ENCODE data around the gene BUB1B.

The BUB1B gene

DNA sequence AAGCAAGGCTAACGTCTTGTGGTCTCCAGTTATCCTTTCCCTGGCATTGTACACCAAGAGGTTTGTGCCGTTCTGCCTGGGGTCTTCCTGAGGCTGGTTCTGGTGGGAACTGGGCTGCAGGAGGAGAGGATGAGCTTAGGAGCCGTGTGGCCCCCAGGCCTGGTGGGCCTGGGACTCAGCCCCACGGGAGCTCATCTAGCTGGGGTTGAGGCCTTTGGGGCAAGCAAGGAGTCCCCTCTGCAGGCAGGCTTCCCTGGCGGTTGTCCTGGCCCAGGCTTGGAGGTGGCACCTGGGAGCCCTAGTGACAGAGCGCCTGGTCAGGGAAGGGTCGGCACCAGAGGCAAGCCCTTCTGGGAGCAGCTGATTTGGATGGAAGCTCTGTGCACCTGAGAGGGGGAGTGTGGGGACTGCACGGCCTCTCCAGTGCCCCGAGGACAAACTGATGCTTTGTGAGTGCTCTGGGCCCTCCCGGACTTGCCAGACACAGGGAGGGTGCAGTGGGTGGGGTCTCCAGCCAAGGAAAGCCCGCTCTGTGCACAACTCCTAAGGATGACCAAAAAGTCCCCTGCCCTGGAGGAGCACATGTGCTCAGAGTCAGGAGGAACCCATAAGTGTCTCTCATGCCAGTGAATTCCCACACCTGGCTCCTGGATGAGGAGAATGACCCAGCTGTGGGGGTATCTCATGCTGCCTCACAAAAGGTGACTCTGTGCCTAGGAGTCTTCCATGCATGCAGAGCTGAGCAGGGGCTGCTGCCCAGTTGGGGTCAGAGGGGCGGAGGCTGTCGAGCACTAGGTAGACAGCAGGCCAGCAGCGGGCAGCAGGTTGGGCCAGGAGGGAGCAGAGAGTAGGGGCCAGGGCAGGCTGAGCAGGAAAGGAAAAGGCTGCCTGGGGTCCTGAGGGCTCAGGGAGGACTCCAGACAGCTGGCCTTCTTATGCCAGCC is 80.7 kb downstream of the BUB1B start:
- no peak for DNase-seq

DNA sequence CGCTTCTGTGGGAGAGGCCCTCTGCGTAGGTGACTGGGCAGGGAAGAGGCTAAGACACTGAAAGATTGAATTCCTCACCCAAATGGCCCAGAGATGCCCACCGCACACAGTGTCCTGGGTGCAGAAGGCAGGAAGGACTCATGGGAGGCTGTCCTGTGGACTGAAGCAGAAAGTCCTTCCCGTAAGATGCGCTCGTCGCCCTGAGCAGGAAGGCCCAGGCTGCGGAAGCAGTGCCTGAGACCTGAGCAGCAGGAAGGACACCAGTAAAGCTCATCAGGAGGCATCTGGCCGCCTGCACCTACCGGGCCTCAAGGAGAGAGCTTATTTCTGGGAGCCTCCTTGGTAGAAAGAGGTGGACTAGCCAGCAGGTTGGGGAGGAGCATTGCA is 81.3 kb downstream of the BUB1B start:
- no peak for DNase-seq

DNA sequence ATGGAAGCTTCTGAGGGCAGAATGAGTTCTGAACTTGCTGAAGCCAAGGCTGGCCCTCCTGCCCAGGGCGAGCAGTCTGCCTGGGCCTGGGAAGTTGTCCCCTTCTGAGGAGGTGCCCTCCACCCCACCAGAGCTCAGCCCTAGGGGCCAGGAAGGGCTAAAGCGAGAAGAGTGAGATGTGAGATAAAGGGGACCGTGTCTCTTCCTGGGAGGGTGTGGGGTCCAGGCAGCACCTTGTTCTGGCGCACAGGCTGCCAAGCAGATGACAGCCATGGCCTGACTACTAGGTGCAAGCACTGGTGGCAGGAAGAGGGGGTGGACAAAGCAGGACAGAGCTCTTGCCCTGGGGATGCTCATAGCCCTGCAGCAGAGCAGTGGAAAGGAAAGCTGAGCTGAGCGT is 81.7 kb downstream of the BUB1B start:
- no peak for DNase-seq

DNA sequence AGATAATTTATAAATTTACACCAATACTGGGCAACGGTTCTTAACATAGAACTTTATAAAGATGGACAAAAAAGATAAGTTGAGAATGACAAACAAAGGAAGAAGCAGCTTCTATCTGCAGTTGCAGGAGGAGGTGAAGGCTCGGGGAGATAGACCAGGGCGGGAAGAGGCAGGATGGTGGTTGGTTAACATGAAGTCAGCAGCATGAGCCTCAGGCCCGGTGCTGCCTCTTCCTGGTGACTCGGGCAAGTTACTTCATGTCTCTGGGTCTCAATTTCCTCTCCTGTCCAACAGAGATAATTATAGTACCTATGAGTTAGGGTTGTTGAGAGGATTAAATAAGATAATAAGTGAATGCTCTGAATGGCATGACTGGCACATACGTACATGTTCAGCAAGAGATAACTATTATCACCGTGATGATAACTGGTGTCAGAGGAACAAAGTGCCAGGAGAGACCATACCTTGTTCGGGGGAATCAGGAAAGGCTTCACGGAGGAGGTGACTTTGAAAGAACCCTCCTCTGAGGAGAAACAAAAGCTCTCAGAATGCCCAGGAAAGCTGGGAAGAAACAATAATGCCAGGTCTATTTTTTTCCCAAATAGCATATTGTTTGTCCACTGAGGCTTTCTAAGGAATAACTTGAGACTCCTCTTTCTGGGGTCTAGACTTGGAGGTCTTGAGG is 82.4 kb downstream of the BUB1B start:
- no peak for DNase-seq

DNA sequence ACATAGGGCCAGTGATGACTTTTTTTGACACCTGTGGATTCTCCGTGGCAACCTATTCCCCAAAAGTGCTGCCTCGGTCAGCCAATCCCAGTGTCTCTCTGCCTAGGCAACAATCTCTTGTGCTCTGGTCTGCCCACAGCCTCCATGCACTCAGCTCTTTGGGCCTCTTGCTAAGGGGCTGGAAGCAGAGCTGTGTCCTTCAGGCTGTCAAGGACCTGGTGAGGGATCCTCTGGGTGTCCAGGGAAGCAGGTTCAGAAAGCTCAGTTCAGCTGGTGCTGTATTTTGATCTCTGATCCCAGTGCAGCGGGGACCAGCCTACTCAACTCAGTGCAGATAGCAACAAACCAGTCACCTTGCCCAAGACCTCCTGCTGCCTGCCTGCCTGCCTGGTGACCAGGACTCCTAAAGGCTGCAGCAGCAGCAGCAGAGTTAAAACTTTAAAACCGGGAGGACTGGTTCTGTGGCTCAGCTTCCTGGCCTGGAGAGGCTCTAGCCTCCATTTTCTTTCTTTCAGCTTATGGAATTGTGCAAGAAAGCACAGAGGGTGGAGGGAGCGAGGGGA is 84.2 kb downstream of the BUB1B start:
- no peak for DNase-seq

DNA sequence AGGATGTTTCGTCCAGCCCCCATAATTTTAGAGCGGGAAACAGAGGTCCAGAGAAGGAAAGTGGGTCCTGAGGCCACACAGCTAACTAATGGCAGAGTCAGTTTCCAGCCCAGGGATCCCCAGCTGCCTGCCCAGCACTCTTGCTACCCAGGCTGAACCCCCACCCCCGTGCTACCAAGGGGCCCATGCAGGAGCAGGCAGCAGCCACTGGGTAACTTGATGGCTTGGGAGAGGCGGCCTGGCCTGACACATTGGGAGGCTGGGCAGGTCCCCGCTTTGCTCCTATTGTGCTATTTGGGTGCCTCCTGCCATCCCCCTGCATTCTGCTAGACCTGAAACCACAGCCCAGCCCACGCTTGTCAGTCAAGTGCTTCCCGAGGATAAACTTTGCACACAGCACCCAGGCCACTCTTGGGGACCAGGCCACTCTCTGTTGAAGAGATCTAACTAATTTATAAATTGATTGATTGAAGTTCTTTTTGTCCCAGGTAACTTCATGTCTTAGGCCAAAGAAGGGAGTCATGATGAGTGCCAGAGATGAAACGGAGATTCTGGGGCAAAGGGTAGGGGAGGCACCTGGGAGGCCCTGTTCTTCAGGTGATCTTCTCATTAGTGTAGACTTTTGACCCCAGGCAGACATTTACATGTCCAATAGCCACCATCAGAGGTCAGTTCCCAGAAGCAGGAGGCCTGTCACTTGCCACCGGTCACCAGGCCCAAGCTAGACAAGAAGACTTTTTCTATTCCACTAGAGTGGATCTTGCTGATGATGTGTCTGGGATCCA is 85.0 kb downstream of the BUB1B start:
- DNase-seq = no peak

DNA sequence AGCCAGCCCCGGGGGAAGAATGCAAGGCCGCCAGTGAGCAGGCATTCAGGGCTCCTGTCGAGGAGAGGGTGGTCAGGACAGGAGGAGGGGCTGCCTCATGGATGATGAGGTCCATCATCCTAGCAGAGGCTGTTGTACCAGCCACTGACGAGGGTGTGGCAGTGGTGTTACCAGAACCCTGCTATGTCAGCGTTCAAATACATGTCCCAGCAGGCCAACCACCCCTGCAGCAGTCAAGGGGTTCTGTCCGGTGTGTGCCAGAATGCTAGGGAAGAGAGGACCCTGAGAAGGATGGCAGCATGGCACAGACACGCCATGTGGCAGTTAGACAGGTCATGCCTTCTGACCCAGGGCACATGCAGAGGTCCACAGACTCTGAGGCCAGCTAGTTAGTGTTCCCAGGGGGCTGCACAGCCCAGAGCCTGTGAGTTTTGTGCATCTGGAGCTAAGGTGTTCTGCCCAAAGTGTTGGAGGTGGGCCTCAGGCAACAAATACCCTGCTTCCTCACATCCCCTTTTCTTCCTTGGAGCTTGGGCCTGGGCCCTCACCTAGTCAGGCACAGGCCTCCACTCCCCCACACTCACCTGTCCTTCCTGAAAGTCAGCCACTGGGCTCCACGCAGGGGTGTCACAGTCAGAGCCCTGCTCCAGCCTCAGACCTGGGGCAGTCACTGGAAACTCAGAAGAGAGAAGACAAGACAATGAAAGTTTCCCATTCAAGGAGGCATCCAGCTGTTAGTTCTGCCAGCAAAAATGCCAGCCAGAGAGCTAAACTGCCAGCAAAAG is 85.8 kb downstream of the BUB1B start:
- no peak for DNase-seq

DNA sequence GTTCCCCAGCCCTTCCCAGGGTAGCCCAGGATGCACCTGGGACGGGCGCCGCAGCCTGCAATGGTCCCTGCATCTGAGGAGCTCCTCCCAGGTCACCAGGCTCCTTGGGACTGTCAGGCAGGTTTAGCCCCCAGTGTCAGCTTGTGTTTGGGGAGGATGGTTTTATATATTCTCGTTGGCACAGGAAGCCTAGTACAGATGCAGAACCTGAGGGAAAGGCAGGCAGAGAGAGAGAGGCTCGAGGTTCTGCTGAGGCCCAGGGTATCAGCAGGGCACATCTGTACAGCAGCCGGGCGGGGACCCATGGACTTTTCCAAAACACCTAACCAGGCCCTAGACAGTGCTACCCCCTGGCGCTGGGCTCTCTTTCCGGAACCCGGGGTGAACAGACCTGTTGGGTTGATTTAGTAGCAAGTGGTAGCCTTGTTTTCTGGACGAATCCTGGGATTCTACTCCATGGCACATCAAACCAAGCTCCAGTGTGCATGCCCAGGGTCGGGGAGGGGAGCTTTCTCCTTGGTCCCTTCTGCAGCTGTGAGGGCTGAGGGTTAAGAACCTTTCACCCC is 86.6 kb downstream of the BUB1B start:
- no peak for DNase-seq

DNA sequence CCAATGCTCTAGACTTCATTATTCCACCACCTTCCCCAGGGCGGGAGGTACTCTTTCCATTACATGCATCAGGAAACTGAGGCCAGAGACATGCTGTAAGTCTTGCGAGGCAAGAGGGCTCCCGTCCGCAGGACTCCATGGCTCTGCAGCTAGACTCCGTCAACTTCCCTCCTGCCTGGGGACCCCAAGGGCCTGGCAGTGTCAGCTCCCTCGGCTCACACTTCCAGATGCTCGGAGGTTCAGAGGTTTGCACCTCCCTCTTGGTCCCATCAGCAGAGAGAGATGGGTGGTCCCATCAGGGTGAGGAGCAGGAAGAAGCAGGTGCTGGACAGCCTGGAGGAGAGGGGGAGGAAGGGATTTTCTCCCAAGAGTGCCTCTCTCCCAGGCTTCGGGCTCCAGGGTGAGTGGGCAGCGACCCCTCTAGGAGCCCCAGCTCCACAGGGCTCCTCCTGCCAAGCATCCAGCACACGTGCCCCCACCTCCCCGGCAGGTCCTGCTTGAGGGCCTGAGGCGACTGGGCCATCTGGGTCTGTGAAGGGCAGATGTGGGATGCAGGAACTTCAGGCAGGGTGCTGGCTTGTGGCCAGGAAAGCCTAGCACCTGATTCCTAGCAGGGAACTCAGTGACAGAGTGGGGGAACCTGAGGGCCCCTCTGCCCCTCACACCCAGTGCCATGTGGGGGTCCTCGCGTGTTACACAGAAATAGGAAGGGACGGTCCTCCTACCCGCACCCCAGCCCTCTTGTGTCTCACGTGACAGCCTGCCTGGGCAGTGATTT is 87.3 kb downstream of the BUB1B start:
- DNase-seq = no peak

DNA sequence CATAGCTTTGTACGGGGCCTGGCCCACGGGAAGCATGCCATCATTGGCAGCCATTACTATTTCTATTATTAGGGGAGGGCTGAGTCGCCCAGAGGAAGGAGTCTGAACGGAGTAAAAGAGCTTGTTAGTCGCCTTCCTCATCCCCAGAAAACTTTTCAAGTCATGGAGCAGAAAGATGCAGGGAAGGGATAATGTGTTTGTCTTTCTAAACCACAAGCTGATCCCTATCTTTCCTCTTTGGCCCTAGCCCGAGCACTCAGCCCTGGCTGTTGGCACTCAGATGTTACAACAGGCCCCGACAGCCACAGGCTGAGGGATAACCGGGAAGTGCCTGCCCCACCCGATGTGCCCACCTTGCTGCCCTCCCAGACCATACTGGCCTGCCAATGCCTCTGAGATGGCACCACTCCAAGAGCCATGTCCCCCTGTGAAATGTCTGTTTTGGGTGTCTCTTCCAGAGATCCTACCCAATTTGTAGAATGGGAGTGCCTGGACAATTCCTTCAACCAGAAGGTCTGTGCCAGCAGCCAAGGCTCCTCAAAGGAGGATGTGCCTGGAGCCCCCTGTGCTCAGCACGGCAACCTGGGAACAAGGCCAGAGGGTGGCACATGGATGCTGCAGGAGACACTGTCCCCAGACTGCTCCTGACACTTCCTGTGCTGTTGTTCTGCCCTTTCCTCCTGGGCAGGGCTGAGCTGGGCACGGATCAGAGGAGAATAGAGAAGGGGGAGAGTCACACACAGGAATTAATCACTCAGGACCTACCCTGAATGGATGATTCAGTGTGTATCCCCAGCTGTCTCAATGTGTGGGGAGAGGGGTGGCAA is 88.8 kb downstream of the BUB1B start:
- no peak for DNase-seq

DNA sequence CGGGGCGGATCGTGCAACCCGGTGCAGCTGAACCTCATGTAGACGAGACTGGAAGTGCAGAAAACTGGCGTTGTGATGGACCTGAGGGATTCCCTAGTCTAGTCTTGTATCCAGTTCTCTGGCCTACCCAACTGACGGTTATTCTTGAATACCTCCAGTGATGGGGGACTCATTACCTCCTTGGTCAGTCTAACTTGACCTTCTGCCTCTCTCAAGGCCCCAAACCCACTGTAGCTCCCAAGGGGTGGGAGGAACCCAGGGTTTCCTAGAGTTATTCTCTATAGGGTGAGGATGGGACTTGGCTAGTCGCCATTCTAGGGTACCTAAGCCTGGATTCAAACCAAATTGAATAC is 89.4 kb downstream of the BUB1B start:
- DNase-seq = no peak

DNA sequence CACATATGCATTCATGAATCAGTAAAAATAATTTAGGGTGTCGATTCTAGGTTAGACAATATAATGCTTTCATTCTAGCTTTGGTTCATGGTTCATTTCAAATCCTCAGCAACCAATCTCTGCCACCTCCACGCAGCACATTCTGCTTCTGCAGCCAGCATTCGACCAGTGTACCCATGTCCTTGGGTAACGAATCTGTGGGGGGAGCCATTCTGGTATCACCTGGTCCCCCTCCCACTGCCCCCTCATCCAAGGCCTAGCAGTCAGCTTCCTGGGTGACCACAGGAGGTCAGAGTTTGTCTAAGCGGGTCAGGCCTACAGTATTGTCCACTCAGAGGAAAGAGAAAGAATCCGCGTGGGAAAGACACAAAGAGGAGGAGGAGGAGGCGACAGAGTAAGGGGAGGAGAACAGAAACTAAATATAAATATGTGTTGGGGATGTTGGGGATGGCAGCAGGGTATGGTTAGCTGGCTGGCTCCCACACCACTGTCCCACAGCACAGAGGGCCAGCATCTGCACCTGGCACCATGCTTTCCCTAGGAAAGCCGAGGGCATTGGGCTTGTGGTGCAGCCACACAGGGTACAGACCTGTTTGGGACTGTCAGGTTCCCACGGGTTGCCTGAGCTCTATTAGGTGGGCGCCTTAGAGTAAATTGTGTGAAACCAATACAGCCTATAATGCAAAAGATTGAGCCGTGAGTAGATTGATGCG is 90.1 kb downstream of the BUB1B start:
- no peak for DNase-seq

DNA sequence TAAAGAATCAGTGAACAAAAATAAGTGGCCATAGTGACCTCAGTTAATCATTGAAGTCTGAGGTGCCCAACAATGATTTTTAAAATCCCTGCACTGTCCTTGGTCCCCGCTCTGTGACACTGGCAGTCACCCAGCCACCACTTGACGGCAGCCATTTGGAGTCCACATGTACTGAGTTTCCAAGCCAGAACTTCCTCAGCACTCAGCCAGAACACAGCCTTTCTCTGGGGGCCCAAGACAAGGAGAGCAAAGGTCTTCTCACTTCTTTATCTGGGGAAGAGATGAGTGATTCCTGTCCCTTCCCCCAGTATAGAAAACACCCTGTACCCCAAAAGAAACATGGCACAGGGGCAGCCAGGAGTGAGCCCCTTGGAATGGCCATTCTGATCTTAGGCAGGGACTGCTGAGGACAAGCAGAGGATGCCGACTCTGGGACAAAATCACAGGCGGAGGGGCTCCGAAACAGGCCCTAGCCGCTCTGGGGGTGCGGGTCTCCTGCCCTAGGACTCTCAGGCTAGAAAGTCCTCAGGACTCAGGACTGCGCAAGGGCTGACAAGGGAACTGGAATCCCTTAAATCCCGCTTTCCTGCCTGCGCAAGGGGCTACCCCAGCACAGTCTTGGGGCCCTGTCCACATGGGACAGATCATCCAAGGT is 90.7 kb downstream of the BUB1B start:
- no peak for DNase-seq

DNA sequence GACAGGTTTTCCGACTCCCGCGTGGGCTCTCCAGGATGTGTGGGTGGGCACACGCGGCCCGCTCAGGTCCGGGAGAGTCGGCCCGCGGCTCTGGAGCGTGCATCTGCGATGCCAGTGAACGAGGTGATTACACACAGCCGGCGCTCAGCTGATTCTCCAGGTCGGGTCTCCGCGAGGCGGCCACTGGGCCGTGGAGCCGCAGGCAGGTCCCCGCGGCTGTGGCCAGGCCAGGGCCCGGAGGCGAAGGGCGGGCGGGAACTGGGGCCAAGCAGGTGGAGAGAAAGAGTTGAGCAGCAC is 91.2 kb downstream of the BUB1B start:
- DNase-seq = no peak

DNA sequence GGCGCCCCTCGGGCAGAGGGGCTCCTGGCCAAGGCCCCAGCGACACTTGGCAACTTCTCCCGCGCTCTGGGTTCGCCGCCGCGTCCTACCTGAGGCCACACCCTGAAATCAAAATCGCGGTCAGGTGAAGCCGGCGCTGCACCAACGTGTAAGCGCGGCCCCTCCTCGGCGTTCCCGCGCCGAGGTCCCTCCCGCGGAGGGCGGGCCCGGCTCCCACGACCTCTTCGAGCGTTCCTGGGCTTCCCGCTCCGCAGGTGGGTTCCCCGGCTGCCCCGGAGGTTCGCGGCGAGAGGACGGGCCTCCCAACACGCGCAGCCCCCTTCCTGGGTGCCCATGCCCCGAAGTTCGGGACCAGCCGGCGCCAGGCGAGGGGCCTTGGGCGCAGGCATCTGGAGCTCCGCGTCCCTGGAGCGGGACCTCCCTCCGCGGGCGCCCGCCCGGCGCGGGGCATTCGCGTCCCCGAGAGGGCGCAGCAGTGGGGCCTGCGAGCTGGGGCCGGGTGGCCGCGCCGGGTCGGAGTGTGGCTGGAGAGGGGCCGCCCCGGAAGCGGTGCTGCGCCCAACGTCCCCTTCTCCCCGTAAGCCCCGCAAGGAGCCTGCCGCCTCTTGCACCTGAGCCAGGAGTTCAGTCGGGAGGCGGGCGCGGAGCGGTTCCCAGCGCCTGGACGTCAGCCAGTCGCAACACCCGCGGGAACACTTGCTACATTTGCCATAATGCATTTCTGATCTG is 91.7 kb downstream of the BUB1B start:
- no peak for DNase-seq

DNA sequence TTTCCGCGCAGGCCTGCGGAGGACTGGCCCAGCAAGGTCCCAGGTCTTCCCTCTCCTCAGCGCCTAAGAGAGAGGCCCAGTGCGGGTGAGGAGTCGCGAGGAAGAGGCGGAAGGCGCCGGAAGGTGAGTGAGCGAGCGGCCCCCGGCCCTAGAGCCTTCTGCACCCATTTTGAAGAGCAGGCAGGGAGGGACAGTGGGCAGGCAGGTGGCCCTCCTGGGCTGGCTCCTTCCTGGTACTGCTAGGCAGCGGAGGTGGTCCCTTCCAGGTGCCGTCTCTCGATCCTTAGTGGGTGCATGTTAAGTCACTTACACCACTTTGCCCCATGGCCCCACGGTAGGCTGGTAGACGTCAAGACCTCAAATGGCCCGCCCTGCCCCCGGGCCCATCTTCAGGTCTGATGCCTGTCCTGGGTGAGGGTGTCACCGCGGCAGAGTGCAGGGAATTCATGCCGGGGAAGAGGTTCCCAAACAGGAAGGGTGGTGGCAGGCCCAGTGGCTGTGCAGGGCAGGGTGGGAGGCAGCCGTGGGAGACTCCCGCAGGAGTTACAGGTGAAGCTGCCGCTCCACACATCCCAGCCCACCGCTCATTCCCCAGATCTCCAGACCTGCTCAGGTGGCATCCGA is 92.4 kb downstream of the BUB1B start:
- no peak for DNase-seq

DNA sequence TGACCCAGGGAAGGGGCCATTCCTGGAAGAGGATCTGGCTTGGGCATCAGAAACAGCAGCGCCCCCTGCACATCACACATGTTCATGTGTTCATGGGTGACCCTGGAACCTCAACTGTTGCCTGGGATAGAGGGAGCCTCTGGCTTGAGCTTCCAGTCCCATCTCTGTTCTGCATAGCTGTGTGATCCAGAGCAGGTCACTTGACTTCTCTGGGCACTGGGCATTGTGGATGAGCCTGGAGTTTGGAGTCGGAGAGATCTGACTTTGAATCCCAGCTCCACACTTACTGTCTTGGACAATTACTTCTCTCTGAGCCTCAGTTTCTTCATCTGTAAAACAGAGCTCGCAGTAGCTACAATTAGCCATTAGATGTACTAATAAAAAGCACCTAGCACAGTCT is 93.6 kb downstream of the BUB1B start:
- no peak for DNase-seq

DNA sequence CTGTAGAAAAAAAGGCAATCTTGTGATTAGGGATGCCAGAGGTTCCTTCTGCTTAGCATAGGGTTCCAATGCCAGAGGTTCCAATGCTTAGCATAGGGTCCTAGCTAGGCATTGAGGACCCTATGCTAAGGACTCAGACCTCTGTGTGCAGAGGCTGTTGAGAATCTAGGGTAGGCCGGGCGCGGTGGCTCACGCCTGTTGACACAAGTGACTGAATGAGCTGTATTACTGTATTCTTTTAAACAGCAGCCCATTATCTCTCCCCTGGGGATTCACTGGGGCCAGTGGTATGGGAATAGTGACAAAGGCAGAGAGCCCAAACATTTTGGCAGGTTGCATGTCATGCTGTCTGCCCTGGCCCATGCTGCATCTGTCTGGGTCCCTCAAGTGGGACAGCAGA is 94.2 kb downstream of the BUB1B start:
- DNase-seq = no peak

Measured in CD4-positive, alpha-beta T cell treated with Interleukin-21 for 1 hour (primary cell).